Erythroblast (primary cell): ENCODE data around the gene TPRA1.

ENCODE experiments used
- DNase-seq, 2 experiments: peaks; one replicate each; lab custom pipeline; 2025; lab: John Stamatoyannopoulos, UW
- GATA1 ChIP-seq: IDR thresholded peaks from 2 replicates; pipeline ENCODE4 v1.6.1; 2011; ENCODE audit warnings: low read depth, mild to moderate bottlenecking, control low read depth, low read length, moderate library complexity
- POLR2A ChIP-seq: IDR thresholded peaks from 2 replicates; pipeline ENCODE4 v1.6.1; 2011; ENCODE audit warnings: mild to moderate bottlenecking, low read length

The TPRA1 gene

GRCh38 chr3:127573401-127573800 lies 17.1 kb downstream of the TPRA1 start:
- TF ChIP-seq POLR2A (no peak), GATA1 (no peak)
- DNase-seq = no peak

GRCh38 chr3:127572735-127573134 lies 17.8 kb downstream of the TPRA1 start:
- DNase-seq = no peak
- TF ChIP-seq GATA1 (no peak), POLR2A (no peak)

GRCh38 chr3:127572186-127572585 lies 18.3 kb downstream of the TPRA1 start:
- no peak for DNase-seq
- TF ChIP-seq GATA1 = no peak
- no peak for TF ChIP-seq POLR2A

- TF ChIP-seq POLR2A = no peak
- TF ChIP-seq GATA1 = no peak
- no peak for DNase-seq
These were observed 20.0 kb downstream of the TPRA1 start for GRCh38 chr3:127570520-127570919.

GRCh38 chr3:127569160-127569559 lies 21.4 kb downstream of the TPRA1 start:
- no peak for DNase-seq
- TF ChIP-seq GATA1 = no peak
- TF ChIP-seq POLR2A = no peak

GRCh38 chr3:127568586-127568985 lies 21.9 kb downstream of the TPRA1 start:
- TF ChIP-seq POLR2A = no peak
- TF ChIP-seq GATA1 = no peak
- no peak for DNase-seq

GRCh38 chr3:127566833-127567232 lies 23.7 kb downstream of the TPRA1 start:
- TF ChIP-seq POLR2A = no peak
- no peak for DNase-seq

- TF ChIP-seq POLR2A = no peak
- no peak for TF ChIP-seq GATA1
These were observed 24.8 kb downstream of the TPRA1 start for GRCh38 chr3:127565711-127566110.

GRCh38 chr3:127560051-127560787 lies 30.3 kb downstream of the TPRA1 start:
- DNase-seq = peak in 1 of 2 experiments; percentile 13
- TF ChIP-seq GATA1 (no peak), POLR2A (no peak)

More at GRCh38 chr3:127565711-127566110, 24.8 kb downstream of the TPRA1 start:
- DNase-seq = no peak

- TF ChIP-seq POLR2A (no peak), GATA1 (no peak)
- DNase-seq = no peak
These were observed 34.0 kb downstream of the TPRA1 start for GRCh38 chr3:127556565-127556964.

GRCh38 chr3:127555108-127555507 lies 35.4 kb downstream of the TPRA1 start:
- TF ChIP-seq POLR2A = no peak
- no peak for TF ChIP-seq GATA1
- DNase-seq = no peak

- no peak for DNase-seq
- TF ChIP-seq POLR2A = no peak
- TF ChIP-seq GATA1 = no peak
These were observed 38.5 kb downstream of the TPRA1 start for GRCh38 chr3:127552038-127552437.

GRCh38 chr3:127551178-127551577 lies 39.4 kb downstream of the TPRA1 start:
- no peak for DNase-seq
- TF ChIP-seq GATA1 (no peak), POLR2A (no peak)

- no peak for TF ChIP-seq POLR2A
- no peak for DNase-seq
These were observed 39.9 kb downstream of the TPRA1 start for GRCh38 chr3:127550468-127551157.
